Loucy (cell line): ENCODE results near the gene RHOF.

Experiments used
- H2AFZ ChIP-seq: fragments of 200-600 bp; sonication (generic); 2 replicates; pipeline ENCODE4 v1.6.0; 2016; ENCODE audit warnings: antibody characterized with exemption, mild to moderate bottlenecking, low read length, moderate library complexity
- H3F3A ChIP-seq: fragments of 200-600 bp; 2 replicates; pipeline ENCODE4 v1.6.0; 2016; ENCODE audit warnings: antibody characterized with exemption, low read depth, mild to moderate bottlenecking
- H3K27me3 ChIP-seq: fragments of 200-600 bp; sonication (generic); 2 replicates; pipeline ENCODE4 v1.6.1; 2014; ENCODE audit warnings: low read length, mild to moderate bottlenecking; ENCODE audit not compliant: insufficient read depth, poor library complexity, severe bottlenecking
- H3K36me3 ChIP-seq: fragments of 200-600 bp; sonication (generic); 2 replicates; pipeline ENCODE4 v1.6.1; 2016; ENCODE audit warnings: low read length; ENCODE audit not compliant: insufficient read depth
- H3K4me1 ChIP-seq: fragments of 200-600 bp; sonication (generic); 2 replicates; pipeline ENCODE4 v1.5.1; 2014; ENCODE audit warnings: low read length, mild to moderate bottlenecking; ENCODE audit not compliant: insufficient read depth, poor library complexity, severe bottlenecking
- H3K4me2 ChIP-seq: fragments of 200-600 bp; sonication (generic); 2 replicates; pipeline ENCODE4 v1.6.0; 2014; ENCODE audit warnings: antibody characterized with exemption, low read length, low read depth, mild to moderate bottlenecking; ENCODE audit not compliant: poor library complexity, severe bottlenecking
- H3K4me3 ChIP-seq: fragments of 200-600 bp; sonication (generic); 2 replicates; pipeline ENCODE4 v1.5.1; 2014; ENCODE audit warnings: low read length, mild to moderate bottlenecking, mixed read lengths; ENCODE audit not compliant: poor library complexity, severe bottlenecking
- H3K79me2 ChIP-seq: fragments of 200-600 bp; sonication (generic); 2 replicates; pipeline ENCODE4 v1.6.1; 2014; ENCODE audit warnings: low read length; ENCODE audit not compliant: insufficient read depth
- H3K9ac ChIP-seq: fragments of 200-600 bp; sonication (generic); 2 replicates; pipeline ENCODE4 v1.6.0; 2014; ENCODE audit warnings: mild to moderate bottlenecking, low read depth, low read length, moderate library complexity; ENCODE audit not compliant: poor library complexity, severe bottlenecking
- H3K9me2 ChIP-seq: fragments of 200-600 bp; sonication (generic); replicated peaks from 2 replicates; pipeline ENCODE4 v1.6.1; 2016; ENCODE audit warnings: low read depth, low read length, mixed read lengths
- H3K9me3 ChIP-seq: fragments of 200-600 bp; sonication (generic); 2 replicates; pipeline ENCODE4 v1.6.1; 2014; ENCODE audit warnings: mild to moderate bottlenecking, antibody characterized with exemption, low read length, low read depth; ENCODE audit not compliant: insufficient read depth
- H4K20me1 ChIP-seq: fragments of 200-600 bp; sonication (generic); 2 replicates; pipeline ENCODE4 v1.6.0; 2014; ENCODE audit warnings: antibody characterized with exemption, low read length, mild to moderate bottlenecking; ENCODE audit not compliant: insufficient read depth, poor library complexity, severe bottlenecking
- CTCF ChIP-seq: fragments of 200-600 bp; sonication (generic); conservative IDR thresholded peaks from 2 replicates; pipeline ENCODE4 v1.5.1; 2014; ENCODE audit warnings: mild to moderate bottlenecking, antibody characterized with exemption, low read length
- EZH2phosphoT487 ChIP-seq: fragments of 200-600 bp; IDR thresholded peaks from 2 replicates; pipeline ENCODE4 v1.6.1; 2018; ENCODE audit warnings: antibody characterized with exemption, mild to moderate bottlenecking, moderate library complexity, borderline replicate concordance

RHOF gene

DNA sequence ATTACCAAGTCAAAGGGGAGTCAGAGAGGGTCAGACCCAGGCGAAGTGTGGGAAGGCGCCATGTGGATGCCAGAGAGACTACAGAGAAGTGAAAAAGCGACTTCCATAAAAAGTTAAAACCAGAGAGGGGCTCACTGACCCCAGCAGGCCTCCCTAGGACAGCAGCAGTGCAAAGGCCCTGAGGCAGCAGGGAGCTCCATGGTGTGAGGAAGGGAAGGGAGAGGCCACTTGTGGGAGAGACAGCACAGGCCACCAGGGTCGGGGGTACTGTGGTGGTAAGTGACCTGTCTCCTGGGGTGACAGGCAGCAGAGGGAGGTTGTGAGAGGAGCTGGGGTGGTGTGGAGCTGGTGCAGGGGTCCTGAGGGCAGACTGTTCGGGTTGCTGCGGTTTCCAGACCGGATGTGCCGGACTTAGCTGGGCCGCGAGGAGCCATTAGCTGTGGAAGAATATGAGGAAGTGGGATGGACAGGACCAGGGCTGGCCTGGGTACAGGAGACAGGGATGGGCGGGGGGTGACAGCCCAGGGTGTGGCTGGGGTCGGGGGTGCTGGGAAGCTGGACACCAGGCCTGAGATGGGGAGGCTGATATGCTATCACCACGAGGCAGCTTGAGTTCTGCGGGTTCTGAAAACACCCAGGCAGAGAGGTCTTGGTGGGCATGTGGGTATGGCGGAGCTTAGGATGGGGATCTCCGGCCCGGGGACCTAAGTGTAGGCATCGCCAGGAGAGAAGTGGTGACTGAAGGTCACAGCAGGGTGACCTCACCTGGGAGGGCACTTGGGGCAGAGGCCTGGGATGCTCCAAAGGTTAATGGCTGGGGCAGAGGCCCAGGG lies 33.0 kb upstream of the RHOF start:
- Histone ChIP-seq H2AFZ (no peak overlapping the region), H3K36me3 (peaks cover 33% of the 10 kb centered on the region; the same call in 1 of the 2 replicates), H3K4me3 (no peak overlapping the region), H3K9me3 (no peaks in the 10 kb centered on the region), H3F3A (no peaks in the 10 kb centered on the region), H3K27me3 (no peaks in the 10 kb centered on the region), H3K9ac (no peak overlapping the region), H3K9me2 (no peaks in the 10 kb centered on the region), H3K4me2 (no peak overlapping the region), H3K4me1 (no peaks in the 10 kb centered on the region), H4K20me1 (no peaks in the 10 kb centered on the region), H3K79me2 (no peaks in the 10 kb centered on the region)
- no peak for TF ChIP-seq CTCF

DNA sequence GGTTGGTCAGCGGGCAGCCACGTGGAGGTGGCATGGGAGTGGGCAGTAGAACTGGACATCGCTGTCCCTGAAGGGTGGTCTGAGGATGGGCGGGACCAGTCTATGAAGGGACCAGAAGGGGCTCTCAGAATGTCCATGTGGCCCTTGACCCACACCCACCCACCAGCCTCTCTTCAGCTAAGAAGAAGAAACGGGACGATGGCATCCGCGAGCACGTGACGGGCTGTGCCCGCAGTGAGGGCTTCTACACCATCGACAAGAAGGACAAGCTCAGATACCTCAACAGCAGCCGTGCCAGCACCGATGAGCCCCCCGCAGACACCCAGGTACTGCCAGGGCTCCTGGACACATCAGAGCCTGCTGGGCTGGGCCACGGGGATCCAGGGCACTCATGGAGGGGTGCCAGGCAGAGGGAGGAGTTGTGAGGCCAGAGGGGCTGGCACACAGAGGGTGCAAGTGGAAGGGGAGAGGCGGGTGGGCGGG lies 31.6 kb upstream of the RHOF start:
- H3K36me3 ChIP-seq: peaks cover 32% of the 10 kb centered on the region; the same call in 1 of the 2 replicates
- no peak overlapping the region for H3K9ac ChIP-seq

DNA sequence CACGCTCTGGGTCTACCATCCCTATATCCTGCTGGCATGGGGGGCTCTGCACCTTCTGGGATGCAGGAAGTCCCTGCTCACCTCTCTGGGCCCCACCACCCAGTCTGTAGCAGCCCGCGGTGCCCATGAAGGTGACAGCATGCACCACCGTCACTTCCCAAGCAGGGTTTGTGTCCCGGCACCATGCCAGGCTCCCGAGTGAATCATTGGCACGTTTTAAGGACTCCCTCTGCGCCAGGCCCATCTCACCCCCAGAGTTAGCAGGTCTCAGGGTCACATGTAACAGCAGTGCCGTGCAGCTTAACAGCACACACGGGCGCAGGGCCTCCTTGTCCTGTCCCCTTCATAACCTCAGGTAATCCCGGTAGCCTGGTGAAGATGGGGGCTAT lies 30.2 kb upstream of the RHOF start:
- H2AFZ ChIP-seq: no peak overlapping the region
- H3K9me2 ChIP-seq: no peaks in the 10 kb centered on the region
- no peaks in the 10 kb centered on the region for H4K20me1 ChIP-seq
- no peaks in the 10 kb centered on the region for H3F3A ChIP-seq
- no peak overlapping the region for H3K4me2 ChIP-seq
- H3K9ac ChIP-seq: no peak overlapping the region
- H3K9me3 ChIP-seq: no peaks in the 10 kb centered on the region
- TF ChIP-seq EZH2phosphoT487 (no peak), CTCF (no peak)
- no peaks in the 10 kb centered on the region for H3K79me2 ChIP-seq
- no peak overlapping the region for H3K4me3 ChIP-seq
- H3K36me3 ChIP-seq: peaks cover 41% of the 10 kb centered on the region; the same call in 1 of the 2 replicates
- H3K4me1 ChIP-seq: no peaks in the 10 kb centered on the region
- no peaks in the 10 kb centered on the region for H3K27me3 ChIP-seq

More for the DNA sequence above, 31.6 kb upstream of the RHOF start:
- Histone ChIP-seq H3K4me2 (no peak overlapping the region), H2AFZ (no peak overlapping the region), H3K4me1 (no peaks in the 10 kb centered on the region), H3K27me3 (no peaks in the 10 kb centered on the region), H3K79me2 (no peaks in the 10 kb centered on the region), H3K4me3 (no peak overlapping the region), H4K20me1 (no peaks in the 10 kb centered on the region), H3F3A (no peaks in the 10 kb centered on the region), H3K9me2 (no peaks in the 10 kb centered on the region), H3K9me3 (no peaks in the 10 kb centered on the region)
- TF ChIP-seq EZH2phosphoT487 (no peak), CTCF (no peak)
